HepG2 (cell line): ENCODE results near the gene DNM1.

ENCODE experiments used
- CBX2 ChIP-seq, 2 experiments: fragments of 200-600 bp in 1 of 2; sonication (generic); formaldehyde crosslinking in 1 of 2; IDR thresholded peaks; 2 replicates each; pipeline versions ENCODE4 v1.7.0 to v1.8.1; 2018 to 2022; ENCODE audit warnings: low read depth in 2 of 2, low read length in 1 of 2, mild to moderate bottlenecking in 1 of 2, missing genetic modification reagents in 1 of 2
- CTCF ChIP-seq: sonication (generic); formaldehyde crosslinking; IDR thresholded peaks from 2 replicates; pipeline ENCODE4 v1.5.0; 2020; ENCODE audit warnings: mild to moderate bottlenecking, missing genetic modification reagents, moderate library complexity
- HMGXB4 ChIP-seq, 2 experiments: sonication (generic) in 1 of 2; formaldehyde crosslinking in 1 of 2; IDR thresholded peaks; 2 replicates each; pipeline versions ENCODE4 v1.4.0 to v1.6.1; 2018 to 2020; ENCODE audit warnings: missing genetic modification reagents in 2 of 2, borderline replicate concordance in 1 of 2, low read depth in 1 of 2, mild to moderate bottlenecking in 1 of 2, missing biosample characterization in 1 of 2
- HOXA9 ChIP-seq: sonication (generic); formaldehyde crosslinking; IDR thresholded peaks from 2 replicates; pipeline ENCODE4 v1.8.1; 2022; ENCODE audit warnings: missing genetic modification reagents, mild to moderate bottlenecking, moderate library complexity, borderline replicate concordance
- TBL1XR1 ChIP-seq: fragments of 150-350 bp; IDR thresholded peaks from 2 replicates; pipeline ENCODE4 v1.6.1; 2014; ENCODE audit warnings: borderline replicate concordance, low read length; ENCODE audit not compliant: partially characterized antibody
- USF2 ChIP-seq, 2 experiments: sonication (generic) in 1 of 2; formaldehyde crosslinking in 1 of 2; IDR thresholded peaks; 2 replicates each; pipeline versions ENCODE4 v1.5.1 to v1.6.1; 2011 to 2020; ENCODE audit warnings: borderline replicate concordance in 1 of 2, low read depth in 1 of 2, low read length in 1 of 2, mild to moderate bottlenecking in 1 of 2, missing genetic modification reagents in 1 of 2, moderate library complexity in 1 of 2
- ZNF446 ChIP-seq: sonication (generic); formaldehyde crosslinking; IDR thresholded peaks from 2 replicates; pipeline ENCODE4 v1.5.0; 2020; ENCODE audit warnings: mild to moderate bottlenecking, missing genetic modification reagents
- ZNF772 ChIP-seq: sonication (generic); formaldehyde crosslinking; IDR thresholded peaks from 2 replicates; pipeline ENCODE4 v1.5.0; 2020; ENCODE audit warnings: mild to moderate bottlenecking, missing genetic modification reagents

- TF ChIP-seq CTCF (CRISPR knock-in tag) = no peak
- no peak for TF ChIP-seq HMGXB4 (CRISPR knock-in tag; IDR thresholded peaks at IDR 0.05; ENCODE audit: borderline replicate concordance in 1 of 2, low read depth in 1 of 2)
- TF ChIP-seq USF2 (IDR thresholded peaks at IDR 0.05; ENCODE audit: low read depth, low read length) = no peak
- no peak for TF ChIP-seq USF2 (CRISPR knock-in tag; IDR thresholded peaks at IDR 0.05; ENCODE audit: borderline replicate concordance)
- TF ChIP-seq HOXA9 (CRISPR knock-in tag) = no peak
- TF ChIP-seq TBL1XR1 = no peak
- no peak for TF ChIP-seq ZNF446 (CRISPR knock-in tag)
- TF ChIP-seq CBX2 (IDR thresholded peaks at IDR 0.05; ENCODE audit: low read depth, low read length) = no peak
- TF ChIP-seq CBX2 (CRISPR knock-in tag; IDR thresholded peaks at IDR 0.05; ENCODE audit: low read depth) = no peak
- TF ChIP-seq ZNF772 (CRISPR knock-in tag) = no peak
These were observed 5.9 kb downstream of the DNM1 start for GRCh38 chr9:128208946-128209669.
